HG02981 (cell line): ENCODE measurements around the gene CSNK2A1.

Source experiments
- ATAC-seq: cut with Tn5 transposase; IDR thresholded peaks from one replicate; pipeline ENCODE4 v1.9.1; 2021; ENCODE audit warnings: mild to moderate bottlenecking, moderate library complexity; ENCODE audit not compliant: unreplicated experiment

Gene CSNK2A1

DNA sequence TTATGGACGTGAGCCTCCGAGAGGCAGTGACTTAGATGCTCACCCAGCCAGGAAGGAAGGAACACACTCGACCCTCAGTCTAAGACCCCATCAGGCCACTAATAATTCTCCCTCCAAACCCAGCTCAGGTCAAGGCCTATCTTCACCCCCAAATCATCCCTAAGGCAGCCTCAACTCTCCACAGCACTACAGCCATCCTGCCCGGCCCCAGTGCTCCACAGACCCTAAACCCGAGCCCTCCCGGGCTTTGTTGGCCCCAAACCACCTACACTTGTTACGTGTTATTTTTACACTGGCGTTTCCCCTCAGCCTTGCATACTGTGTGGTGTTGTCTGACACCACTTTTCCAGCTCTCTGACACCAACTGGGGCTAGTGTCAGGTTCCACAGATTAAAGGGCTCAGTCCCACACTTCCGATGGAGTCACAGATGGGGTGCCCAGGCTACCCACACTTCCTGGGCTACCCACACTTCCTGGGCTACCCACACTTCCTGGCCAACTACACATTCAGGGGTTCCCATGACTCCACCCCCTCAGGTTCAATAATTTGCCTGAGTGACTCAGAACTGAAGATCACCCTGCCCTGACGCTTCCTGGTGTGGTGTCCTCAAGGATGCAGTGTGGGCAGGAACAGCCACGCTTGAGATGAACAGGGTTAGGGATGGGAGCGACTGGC is 110.2 kb downstream of the CSNK2A1 start:
- ATAC-seq = peak; percentile 78

DNA sequence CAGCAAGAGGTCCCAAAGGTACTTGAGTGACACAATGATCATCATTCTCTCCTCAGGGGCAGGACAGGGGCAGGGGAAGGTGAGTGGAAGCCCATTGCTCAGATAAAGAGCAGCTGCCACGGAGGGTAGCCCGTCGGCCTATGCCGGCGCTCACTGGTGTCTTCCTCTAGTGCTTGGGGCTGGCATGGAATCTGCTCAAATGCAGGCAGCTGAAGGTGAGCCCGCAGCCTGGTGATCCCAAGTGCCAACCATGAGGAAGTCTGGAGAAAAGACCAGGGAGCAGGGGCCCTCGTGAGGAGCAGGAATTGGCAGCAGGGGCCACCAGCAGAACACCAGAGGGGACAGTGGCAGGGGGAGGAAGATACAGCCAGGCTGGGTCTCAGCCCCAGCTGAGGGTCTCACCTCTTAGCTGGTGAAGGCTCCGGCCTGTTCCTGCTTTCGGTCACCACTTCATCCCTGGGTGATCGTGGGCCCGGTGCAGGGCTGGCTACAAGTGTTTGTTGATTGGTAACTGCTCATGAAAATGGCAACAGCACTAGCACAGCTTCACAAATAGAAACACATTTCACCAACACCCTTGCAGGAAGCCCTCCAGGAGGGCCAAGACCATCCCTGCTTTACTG is 110.8 kb downstream of the CSNK2A1 start:
- ATAC-seq = peak; percentile 9

DNA sequence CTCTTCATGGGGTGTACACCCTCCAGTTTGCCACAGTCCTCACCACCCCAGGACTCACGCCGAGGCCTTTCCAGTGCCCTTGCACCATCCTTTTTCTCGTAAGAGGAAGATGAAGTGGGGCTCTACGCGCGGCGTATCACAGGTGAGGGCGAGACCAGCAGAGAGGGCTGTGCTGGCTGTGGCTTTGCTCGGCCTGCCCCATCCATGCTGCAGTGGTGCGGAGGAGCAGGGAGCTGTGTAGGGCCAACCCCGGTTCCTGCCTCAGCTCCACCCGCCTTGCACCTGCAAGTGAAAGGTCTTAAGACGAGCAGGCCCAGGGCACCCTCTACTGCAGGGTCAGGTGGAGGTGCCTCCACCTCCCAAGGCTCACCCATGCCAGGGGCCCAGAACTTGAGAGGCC is 111.4 kb downstream of the CSNK2A1 start:
- no peak for ATAC-seq

DNA sequence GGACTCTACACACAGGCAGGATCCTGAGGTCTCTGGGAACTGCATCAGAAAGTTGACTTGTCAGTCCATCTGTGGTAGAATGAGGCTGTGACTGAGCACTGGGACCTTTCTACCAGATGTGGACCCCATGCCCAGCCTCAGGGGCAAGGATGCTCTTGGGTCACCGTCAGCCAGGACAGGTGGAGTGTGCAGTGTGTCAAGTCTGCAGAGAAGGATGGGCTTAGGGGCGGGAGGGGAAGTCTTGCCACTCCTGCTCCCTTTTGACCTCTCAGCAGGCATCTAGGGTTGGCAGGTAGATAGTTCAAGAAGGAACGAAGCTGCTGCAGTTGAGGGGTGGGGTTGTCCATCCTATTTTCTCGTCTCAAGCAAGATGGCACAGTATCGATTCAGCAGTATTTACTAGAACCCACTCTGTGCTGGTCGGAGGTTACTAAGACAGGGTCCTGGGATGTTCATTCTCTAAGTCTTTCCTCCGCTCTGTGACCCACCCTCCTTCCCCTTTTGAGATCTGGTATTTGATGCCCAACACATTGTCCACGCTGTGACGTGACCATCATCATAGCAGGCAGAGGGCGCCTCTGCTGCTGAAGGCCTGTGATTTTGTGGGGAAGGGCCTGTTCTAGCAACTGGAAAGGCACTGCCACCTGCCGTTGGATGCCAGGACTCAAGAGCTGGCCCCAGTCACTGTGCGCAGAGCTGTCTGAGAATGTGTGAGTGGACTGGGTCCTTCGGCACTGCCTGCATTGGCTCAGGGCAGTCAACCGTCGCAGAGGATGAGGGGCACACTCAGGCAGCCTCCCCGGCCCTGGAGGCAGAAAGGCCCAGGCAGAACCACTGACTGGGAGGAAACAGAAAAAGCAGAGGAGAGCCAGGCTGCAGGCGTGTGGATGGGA is 112.3 kb downstream of the CSNK2A1 start:
- no peak for ATAC-seq

DNA sequence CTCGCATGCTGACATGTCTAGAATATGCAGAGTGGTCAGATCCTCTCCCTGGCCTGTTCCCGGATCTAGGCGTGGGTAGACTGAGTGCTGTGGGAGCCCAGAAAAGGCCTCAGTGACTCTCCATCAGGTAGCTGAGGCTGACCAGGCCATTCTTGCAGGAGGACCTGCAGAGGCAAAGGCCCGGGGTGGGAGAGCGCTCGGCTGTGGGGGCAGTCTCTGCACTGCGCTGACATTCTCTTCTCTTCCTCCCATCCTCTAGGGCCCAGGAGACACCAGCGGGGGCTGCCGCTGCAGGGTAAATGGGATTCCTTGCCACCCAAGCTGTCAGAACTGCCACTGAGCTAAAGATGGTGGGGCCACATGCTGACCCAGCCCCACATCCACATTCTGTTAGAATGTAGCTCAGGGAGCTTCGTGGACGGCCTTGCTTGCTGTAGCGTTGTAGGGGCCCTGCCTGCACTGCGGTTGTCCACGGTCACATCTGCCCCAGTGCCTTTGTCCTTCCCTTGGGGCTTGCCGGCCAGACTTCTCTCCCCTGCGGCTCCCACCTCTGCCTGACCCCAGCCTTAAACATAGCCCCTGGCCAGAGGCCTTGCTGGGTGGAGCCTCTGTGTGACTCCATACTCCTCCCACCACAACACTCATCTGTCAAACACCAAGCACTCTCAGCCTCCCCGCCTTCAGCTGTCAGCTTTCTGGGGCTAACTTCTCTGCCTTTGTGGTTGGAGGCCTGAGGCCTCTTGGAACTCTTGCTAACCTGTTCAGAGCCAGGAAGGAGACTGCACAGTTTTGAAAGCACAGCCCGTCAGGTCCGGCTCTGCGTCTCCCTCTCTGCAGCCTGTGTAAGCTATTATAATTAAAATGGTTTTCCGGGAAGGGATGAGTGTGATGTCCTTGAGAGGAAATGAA is 113.2 kb downstream of the CSNK2A1 start:
- ATAC-seq = no peak

DNA sequence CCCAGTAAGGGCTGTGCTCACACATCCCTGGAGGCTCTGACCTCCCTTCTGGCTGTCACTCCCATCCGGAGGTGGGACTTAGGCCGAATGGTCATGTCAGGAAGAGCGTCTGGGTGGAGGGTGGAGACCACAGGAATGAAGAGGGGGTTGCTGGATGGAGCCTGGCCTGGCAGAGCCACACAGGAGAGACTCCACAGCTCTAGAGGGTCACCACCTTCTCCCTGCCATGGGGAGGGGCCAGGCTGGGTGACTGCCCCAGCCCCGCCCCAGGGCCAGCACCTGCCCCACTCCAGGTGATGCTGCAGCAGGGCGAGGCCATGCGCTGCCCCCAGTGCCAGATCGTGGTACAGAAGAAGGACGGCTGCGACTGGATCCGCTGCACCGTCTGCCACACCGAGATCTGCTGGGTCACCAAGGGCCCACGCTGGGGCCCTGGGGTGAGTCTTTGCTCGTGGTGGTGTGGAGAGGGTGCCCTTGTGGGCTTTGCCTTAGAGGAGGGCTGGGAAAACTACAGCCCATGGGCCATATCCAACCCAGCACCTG is 114.9 kb downstream of the CSNK2A1 start:
- ATAC-seq = no peak

DNA sequence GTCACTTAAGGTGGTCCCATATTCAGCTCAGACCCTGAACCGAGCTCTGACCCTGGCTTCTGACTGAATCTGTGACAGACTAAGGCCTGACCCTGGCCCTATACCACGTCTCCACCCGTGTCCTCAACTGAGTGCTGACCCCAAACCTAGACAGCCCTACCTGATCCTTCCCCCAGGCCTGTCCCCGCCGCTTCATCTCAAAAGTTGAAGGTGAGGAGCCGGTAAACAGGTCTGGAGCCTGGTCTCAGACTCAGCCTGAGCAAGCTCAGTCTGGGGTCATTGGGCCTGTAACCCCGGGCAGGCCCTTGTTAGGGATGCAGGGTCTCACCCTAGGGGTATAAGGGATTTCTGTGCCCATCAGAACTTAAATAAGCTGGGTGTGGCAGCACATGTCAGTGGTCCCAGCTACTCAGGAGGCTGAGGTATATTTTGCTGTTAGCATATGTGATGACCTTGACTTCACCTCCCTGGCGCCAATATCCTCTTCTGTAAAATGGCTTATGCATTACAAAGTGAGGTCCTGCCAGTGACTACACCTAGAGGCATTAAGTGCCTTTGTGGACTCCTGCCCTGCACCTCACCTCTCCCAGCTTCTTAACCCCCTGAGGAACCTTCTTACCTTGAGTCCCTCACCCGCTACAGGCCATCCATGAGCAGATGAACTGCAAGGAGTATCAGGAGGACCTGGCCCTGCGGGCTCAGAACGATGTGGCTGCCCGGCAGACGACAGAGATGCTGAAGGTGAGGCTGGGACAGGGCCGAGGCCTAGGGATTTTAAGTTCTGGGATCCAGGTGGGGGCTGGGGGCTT is 115.5 kb downstream of the CSNK2A1 start:
- no peak for ATAC-seq

DNA sequence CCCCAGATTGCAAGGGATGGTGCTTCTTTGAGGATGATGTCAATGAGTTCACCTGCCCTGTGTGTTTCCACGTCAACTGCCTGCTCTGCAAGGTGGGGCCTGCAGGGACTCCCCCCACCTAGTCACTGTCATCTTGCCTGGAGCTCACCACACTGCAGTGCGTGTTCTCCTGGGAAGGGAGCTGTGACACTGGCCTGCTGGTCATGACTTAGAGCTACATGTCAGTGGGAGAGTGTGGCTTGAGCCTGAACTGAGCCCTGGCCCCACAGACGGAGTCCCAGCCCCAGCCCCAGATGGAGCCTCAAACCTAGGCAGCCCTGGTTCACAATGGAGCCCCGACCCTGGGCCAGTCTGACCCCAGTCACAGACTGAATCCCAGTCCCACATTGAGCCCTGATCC is 116.2 kb downstream of the CSNK2A1 start:
- ATAC-seq = no peak

DNA sequence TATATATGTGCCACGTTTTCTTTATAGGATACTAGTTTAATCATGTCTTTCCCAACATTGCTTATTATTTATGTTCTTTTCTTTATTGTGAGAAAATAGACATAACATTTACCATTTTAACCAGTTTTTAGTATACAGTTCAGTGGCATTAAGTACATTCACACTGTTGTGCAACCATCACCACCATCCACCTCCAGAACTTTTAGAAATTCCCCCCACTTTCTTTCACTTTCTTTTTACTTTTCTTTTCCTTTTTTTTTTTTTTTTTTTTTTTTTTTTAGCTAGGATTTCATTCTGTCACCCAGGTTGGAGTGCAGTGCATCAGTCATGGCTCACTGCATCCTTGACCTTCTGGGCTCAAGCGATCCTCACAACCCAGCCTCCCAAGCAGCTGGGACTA is 117.0 kb downstream of the CSNK2A1 start:
- no peak for ATAC-seq
